GM12878 (cell line): ENCODE results near the gene BTBD7. TPM values are rescaled to one million over a fixed set of nuclear protein-coding genes. Genes with fewer than 3 reads are reported as not detected.

Experiments used
- ATAC-seq: fragments of 200-7000 bp; cut with Tn5 transposase; 3 replicates; pipeline ENCODE4 v1.9.1; 2020; ENCODE audit warnings: mild to moderate bottlenecking, moderate library complexity
- BruUV-seq: library from RNA; stranded (reverse); fragments of 400-500 nt; replicated peaks from 2 replicates; lab custom pipeline; 2021; lab: Mats Ljungman, UMichigan
- CTCF ChIA-PET: fragments of 300-600 bp; sonication (Branson Sonifier 250); formaldehyde crosslinking; extraction: SDS; loops from one replicate; lab custom pipeline; 2021; ENCODE audit warnings: inconsistent platforms; lab: Yijun Ruan, JAX
- POLR2A ChIA-PET: fragments of 350-600 bp; formaldehyde crosslinking; extraction: SDS; loops from one replicate; lab custom pipeline; 2021; ENCODE audit warnings: inconsistent platforms; lab: Charles Lee
- RAD21 ChIA-PET: fragments of 300-600 bp; sonication (Branson Sonifier 250); formaldehyde crosslinking; loops from one replicate; lab custom pipeline; 2023; ENCODE audit warnings: antibody characterized with exemption; ENCODE audit not compliant: unreplicated experiment; lab: Charles Lee
- SMC1A ChIA-PET: fragments of 300-600 bp; sonication (Branson Sonifier 250); formaldehyde crosslinking; loops from one replicate; lab custom pipeline; 2023; ENCODE audit not compliant: unreplicated experiment, uncharacterized antibody; lab: Charles Lee
- DNase-seq: peaks from one replicate; pipeline ENCODE4 v3.0.0-alpha.2; 2011; ENCODE audit warnings: low read depth, low spot score
- FAIRE-seq: peaks from 3 replicates; lab custom pipeline; 2011; peaks lifted over from hg19 to GRCh38; lab: Jason Lieb, UNC
- H2AFZ ChIP-seq: 2 replicates; pipeline ENCODE4 v1.6.0; 2011; ENCODE audit warnings: low read depth, low read length, control low read depth; ENCODE audit not compliant: control insufficient read depth
- H3K27ac ChIP-seq: 2 replicates; pipeline ENCODE4 v1.5.1; 2011; ENCODE audit warnings: control low read depth; ENCODE audit not compliant: control insufficient read depth, insufficient read depth
- H3K27me3 ChIP-seq, 2 experiments: replicated peaks in 1 of 2; 2 replicates each; pipeline versions ENCODE4 v1.6.0 to v1.6.1; 2011; ENCODE audit warnings: low read length in 1 of 2; ENCODE audit not compliant: control insufficient read depth in 2 of 2, insufficient read depth in 2 of 2
- H3K36me3 ChIP-seq, 2 experiments: 2 replicates each; pipeline ENCODE4 v1.5.1; 2011; ENCODE audit warnings: low read length in 1 of 2; ENCODE audit not compliant: control insufficient read depth in 2 of 2, insufficient read depth in 2 of 2
- H3K4me1 ChIP-seq: 2 replicates; pipeline ENCODE4 v1.6.1; 2011; ENCODE audit warnings: mild to moderate bottlenecking, low read length, moderate library complexity, mixed read lengths; ENCODE audit not compliant: control insufficient read depth, insufficient read depth
- H3K4me2 ChIP-seq: 2 replicates; pipeline ENCODE4 v1.6.0; 2011; ENCODE audit warnings: control low read depth; ENCODE audit not compliant: control insufficient read depth, insufficient read depth
- H3K4me3 ChIP-seq: fragments of 200-600 bp; sonication (generic); 2 replicates; pipeline ENCODE4 v1.5.1; 2016
- H3K79me2 ChIP-seq: 2 replicates; pipeline ENCODE4 v1.6.0; 2011; ENCODE audit warnings: low read length; ENCODE audit not compliant: control insufficient read depth, insufficient read depth
- H3K9ac ChIP-seq: 2 replicates; pipeline ENCODE4 v1.8.0; 2011; ENCODE audit warnings: low read length, control low read depth, mixed read lengths; ENCODE audit not compliant: control insufficient read depth, insufficient read depth
- H3K9me3 ChIP-seq: replicated peaks from 3 replicates; pipeline ENCODE4 v1.5.1; 2011; ENCODE audit warnings: mild to moderate bottlenecking, low read length; ENCODE audit not compliant: control insufficient read depth, insufficient read depth
- H4K20me1 ChIP-seq: 2 replicates; pipeline ENCODE4 v1.6.0; 2011; ENCODE audit not compliant: control insufficient read depth, insufficient read depth
- DPF2 ChIP-seq: fragments of 450-650 bp; IDR thresholded peaks from 2 replicates; pipeline ENCODE4 v1.6.1; 2017; ENCODE audit warnings: mild to moderate bottlenecking
- EED ChIP-seq: sonication (generic); IDR thresholded peaks from 2 replicates; pipeline ENCODE4 v1.6.1; 2016; ENCODE audit warnings: antibody characterized with exemption, low read depth
- GATAD2B ChIP-seq: fragments of 450-650 bp; conservative IDR thresholded peaks from 2 replicates; pipeline ENCODE4 v1.6.1; 2017; ENCODE audit warnings: low read depth, mild to moderate bottlenecking, moderate library complexity
- LARP7 ChIP-seq: fragments of 450-650 bp; IDR thresholded peaks from 2 replicates; pipeline ENCODE4 v1.6.1; 2017; ENCODE audit warnings: mild to moderate bottlenecking
- NR2C1 ChIP-seq: fragments of 450-650 bp; IDR thresholded peaks from 2 replicates; pipeline ENCODE4 v1.6.1; 2017; ENCODE audit warnings: antibody characterized with exemption, mild to moderate bottlenecking, moderate library complexity
- YY1 ChIP-seq: IDR thresholded peaks from 2 replicates; pipeline ENCODE4 v1.6.1; 2011; ENCODE audit warnings: low read depth, mild to moderate bottlenecking, low read length
- WGBS: methylation state at CpG from one replicate; pipeline ENCODE4 v1.1.6; 2016; ENCODE audit warnings: low lambda C conversion rate; ENCODE audit not compliant: insufficient replicate concordance, insufficient coverage; ENCODE audit errors: missing lambda C conversion rate; 5-methylcytosine and 5-hydroxymethylcytosine counted together
- in situ Hi-C: fragments of 300-500 bp; cut with MboI; formaldehyde crosslinking; loops from 9 replicates; pipeline ENCODE4 v1.14.3; 2018; ENCODE audit warnings: mixed read lengths
- intact Hi-C: fragments of 100-400 bp; cut with micrococcal nuclease; formaldehyde crosslinking; loops from one replicate; pipeline ENCODE4 v1.14.2; 2022; ENCODE audit not compliant: unreplicated experiment
- polyA plus RNA-seq, 11 experiments: library from polyadenylated mRNA; depleted of rRNA in 4 of 11; unstranded in 6 of 11; stranded (reverse) in 5 of 11; fragments of >200 nt; fragmentation: Nextera tagmentation in 4 of 11; fragmentation: Illumina TruSeq in 1 of 11; extraction: Ambion mirVana in 4 of 11; extraction: Trizol in 1 of 11; gene quantifications; 1 replicate in 1 of 11; 2 replicates in 10 of 11; pipeline versions ENCODE4 v1.2.1 to v1.2.3, GENCODE V29; 2011 to 2016; ENCODE audit warnings: inconsistent platforms in 2 of 11, missing spikeins in 2 of 11, low read depth in 1 of 11
- total RNA-seq, 4 experiments: library from RNA; depleted of rRNA in 3 of 4; stranded (reverse); fragments of >200 nt in 3 of 4; fragmentation: Illumina TruSeq in 1 of 4; extraction: Trizol in 1 of 4; gene quantifications; 2 replicates each; pipeline versions ENCODE4 v1.2.1 to v1.2.3, GENCODE V29; 2013 to 2021
- TF ChIP-seq, protein P1 (sequence below): fragments of 450-650 bp; IDR thresholded peaks from 2 replicates; pipeline ENCODE4 v1.6.1; 2018; ENCODE audit warnings: borderline replicate concordance, mild to moderate bottlenecking; ENCODE audit not compliant: partially characterized antibody
- TF ChIP-seq, protein P2 (sequence below): IDR thresholded peaks from 2 replicates; pipeline ENCODE4 v1.6.1; 2011; ENCODE audit warnings: mild to moderate bottlenecking, low read depth, low read length, moderate library complexity; ENCODE audit not compliant: insufficient replicate concordance

Gene BTBD7
- total and polyA plus RNA-seq, 10 of the 15 experiments (the other 5 are each of a cell fraction or from before 2014, with no cell fraction given) = 3.6 to 17.0 (median 9.6) TPM

DNA sequence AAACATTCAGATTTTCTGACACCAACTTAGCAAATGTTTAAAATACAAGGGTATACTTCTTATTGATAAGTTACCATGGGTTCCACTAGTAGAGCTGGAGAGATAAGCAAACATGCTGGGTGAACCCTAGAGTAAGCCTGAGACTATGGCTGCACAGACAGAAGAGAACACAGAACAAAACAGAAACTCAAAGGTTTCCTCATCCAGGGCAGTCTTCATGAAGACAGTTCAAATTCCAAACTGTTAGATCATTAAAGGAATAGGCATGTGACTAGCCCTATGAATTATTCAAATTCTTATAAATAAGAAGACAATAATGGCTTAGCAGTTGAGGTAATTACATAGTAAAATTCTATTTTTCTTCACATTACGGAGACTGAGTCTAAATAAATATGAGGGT, 28.1 kb downstream of the BTBD7 start:
- DNase-seq (no peak), FAIRE-seq (no peak), ATAC-seq (no peak)
- no peak for TF ChIP-seq GATAD2B
- TF ChIP-seq, protein P1, sequence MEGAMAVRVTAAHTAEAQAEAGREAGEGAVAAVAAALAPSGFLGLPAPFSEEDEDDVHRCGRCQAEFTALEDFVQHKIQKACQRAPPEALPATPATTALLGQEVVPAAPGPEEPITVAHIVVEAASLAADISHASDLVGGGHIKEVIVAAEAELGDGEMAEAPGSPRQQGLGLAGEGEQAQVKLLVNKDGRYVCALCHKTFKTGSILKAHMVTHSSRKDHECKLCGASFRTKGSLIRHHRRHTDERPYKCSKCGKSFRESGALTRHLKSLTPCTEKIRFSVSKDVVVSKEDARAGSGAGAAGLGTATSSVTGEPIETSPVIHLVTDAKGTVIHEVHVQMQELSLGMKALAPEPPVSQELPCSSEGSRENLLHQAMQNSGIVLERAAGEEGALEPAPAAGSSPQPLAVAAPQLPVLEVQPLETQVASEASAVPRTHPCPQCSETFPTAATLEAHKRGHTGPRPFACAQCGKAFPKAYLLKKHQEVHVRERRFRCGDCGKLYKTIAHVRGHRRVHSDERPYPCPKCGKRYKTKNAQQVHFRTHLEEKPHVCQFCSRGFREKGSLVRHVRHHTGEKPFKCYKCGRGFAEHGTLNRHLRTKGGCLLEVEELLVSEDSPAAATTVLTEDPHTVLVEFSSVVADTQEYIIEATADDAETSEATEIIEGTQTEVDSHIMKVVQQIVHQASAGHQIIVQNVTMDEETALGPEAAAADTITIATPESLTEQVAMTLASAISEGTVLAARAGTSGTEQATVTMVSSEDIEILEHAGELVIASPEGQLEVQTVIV = no peak
- no peak for TF ChIP-seq NR2C1
- Histone ChIP-seq H4K20me1 (peaks cover 5% of the 10 kb centered on the region; the same call in 1 of the 2 replicates), H3K4me3 (no peak overlapping the region), H3K4me1 (no peaks in the 10 kb centered on the region), H3K27ac (no peak overlapping the region), H2AFZ (no peak overlapping the region), H3K27me3 (no peaks in the 10 kb centered on the region), H3K36me3 (peaks cover 0 to 2% of the 10 kb centered on the region in 2 experiments; a peak in 2 of 4 replicates), H3K9ac (no peak overlapping the region), H3K79me2 (peaks cover 34% of the 10 kb centered on the region), H3K4me2 (no peak overlapping the region), H3K9me3 (no peaks in the 10 kb centered on the region)
- 100% methylated on average over 1 of the region's 1 CpG for WGBS
- SMC1A ChIA-PET = interaction anchor here (1.0 to 1.5 kb wide), 2 partner anchors 13 to 68 kb away, joined by 3 to 5 read pairs; no protein-coding TSS in a partner anchor
- POLR2A ChIA-PET = interaction anchor here (0.6 to 1.2 kb wide), 3 partner anchors 9 to 503 kb away, joined by 3 to 5 read pairs (median 3); no protein-coding TSS in a partner anchor
- in situ Hi-C loops = no loop called here
- intact Hi-C loops = no loop called here
- no TSS peak for BruUV-seq
- RAD21 ChIA-PET = no interaction called here
- CTCF ChIA-PET = interaction anchor here (0.9 to 1.5 kb wide), 3 partner anchors 8 to 11 kb away, joined by 3 to 4 read pairs (median 4); no protein-coding TSS in a partner anchor

DNA sequence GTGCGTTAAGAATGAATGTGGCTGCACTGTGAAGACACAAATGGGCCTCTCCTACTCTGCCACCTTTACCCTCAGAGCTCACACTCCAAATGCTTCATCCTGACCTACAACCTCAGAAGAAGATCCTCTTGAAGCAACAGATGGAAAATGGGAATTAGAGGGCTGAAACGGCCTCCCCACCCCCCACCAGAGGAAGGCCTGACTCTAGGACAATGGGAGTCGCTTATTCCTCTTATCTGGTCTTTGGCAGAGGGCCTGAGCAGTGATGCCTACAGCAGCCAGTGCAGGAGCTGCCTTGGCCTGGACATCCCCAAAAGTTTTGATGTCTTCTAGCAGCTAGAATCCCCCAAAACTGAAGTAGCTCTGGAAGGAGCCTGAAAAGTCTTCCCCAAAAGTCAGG, 29.2 kb downstream of the BTBD7 start:
- intact Hi-C loops (no loop called here), in situ Hi-C loops (no loop called here)
- 72% methylated on average over 3 of the region's 3 CpGs for WGBS
- peaks cover 5% of the 10 kb centered on the region; the same call in 1 of the 2 replicates for H4K20me1 ChIP-seq
- TF ChIP-seq DPF2 (no peak), EED (no peak), YY1 (no peak), LARP7 (no peak)
- TF ChIP-seq, protein P2, sequence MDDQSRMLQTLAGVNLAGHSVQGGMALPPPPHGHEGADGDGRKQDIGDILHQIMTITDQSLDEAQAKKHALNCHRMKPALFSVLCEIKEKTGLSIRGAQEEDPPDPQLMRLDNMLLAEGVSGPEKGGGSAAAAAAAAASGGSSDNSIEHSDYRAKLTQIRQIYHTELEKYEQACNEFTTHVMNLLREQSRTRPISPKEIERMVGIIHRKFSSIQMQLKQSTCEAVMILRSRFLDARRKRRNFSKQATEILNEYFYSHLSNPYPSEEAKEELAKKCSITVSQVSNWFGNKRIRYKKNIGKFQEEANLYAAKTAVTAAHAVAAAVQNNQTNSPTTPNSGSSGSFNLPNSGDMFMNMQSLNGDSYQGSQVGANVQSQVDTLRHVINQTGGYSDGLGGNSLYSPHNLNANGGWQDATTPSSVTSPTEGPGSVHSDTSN = no peak
- ATAC-seq (no peak), FAIRE-seq (no peak), DNase-seq (no peak)
- ChIA-PET CTCF (no interaction called here), POLR2A (no interaction called here), RAD21 (no interaction called here), SMC1A (interaction anchor here (0.6 kb wide), 1 partner anchor 62 kb away, joined by 3 read pairs; no protein-coding TSS in a partner anchor)
- H3K4me3 ChIP-seq = no peak overlapping the region
- H3K27ac ChIP-seq = no peak overlapping the region
- H3K36me3 ChIP-seq = peaks cover 0 to 2% of the 10 kb centered on the region in 2 experiments; a peak in 2 of 4 replicates
- no peak overlapping the region for H3K9ac ChIP-seq
- no TSS peak for BruUV-seq
- H3K4me2 ChIP-seq = no peak overlapping the region
- H3K4me1 ChIP-seq = no peaks in the 10 kb centered on the region
- peaks cover 33% of the 10 kb centered on the region for H3K79me2 ChIP-seq
- H3K9me3 ChIP-seq = no peaks in the 10 kb centered on the region
- no peaks in the 10 kb centered on the region for H3K27me3 ChIP-seq
- H2AFZ ChIP-seq = no peak overlapping the region
